HG02981 (cell line): ENCODE results near the gene ABHD5.
"Not testable (repeated sequence)": the region's sequence is repeated elsewhere in the genome, so short reads cannot be mapped to it uniquely, and the experiment has no call there.

Experiments
- ATAC-seq: cut with Tn5 transposase; IDR thresholded peaks from one replicate; pipeline ENCODE4 v1.9.1; 2021; ENCODE audit warnings: mild to moderate bottlenecking, moderate library complexity; ENCODE audit not compliant: unreplicated experiment

ABHD5 gene

DNA sequence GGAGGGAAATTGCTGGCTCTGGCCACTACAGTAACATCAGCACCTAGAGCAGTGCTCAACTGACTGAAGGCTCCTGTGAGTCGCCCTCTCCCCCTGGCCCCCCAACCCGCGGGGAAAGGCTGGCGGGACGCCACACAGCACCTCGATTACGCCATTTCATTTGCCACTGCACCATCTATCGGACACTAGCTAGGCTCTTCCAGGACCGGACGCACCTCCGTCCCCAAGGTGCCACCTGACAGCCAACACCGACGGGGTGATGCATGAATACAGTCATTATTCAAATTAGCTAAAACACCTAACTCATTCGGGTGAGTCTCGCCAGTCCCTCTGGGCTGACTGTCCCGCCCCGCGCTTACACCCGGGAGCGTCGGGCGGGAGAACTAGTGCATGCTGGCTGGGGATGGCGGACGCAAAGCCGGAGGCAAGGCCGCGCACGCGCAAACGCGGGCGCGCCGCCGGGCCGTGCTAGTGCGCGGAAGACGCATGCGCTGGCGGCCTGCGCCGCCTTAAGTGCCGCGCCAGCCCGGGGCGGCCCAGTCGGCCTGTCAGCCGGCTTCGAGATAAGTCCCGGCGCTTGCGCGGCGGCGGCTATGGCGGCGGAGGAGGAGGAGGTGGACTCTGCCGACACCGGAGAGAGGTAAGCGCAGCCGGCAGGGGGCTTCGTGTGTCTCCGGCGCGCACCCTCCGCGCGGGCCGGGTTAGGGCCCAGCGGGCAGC lies at the start of gene ABHD5:
Gene ABHD5 (plus strand): TSS at position 539 of the 720 bp plus-strand sequence. CDS start 55 bp downstream, at position 594.
- peak; percentile 83 for ATAC-seq

DNA sequence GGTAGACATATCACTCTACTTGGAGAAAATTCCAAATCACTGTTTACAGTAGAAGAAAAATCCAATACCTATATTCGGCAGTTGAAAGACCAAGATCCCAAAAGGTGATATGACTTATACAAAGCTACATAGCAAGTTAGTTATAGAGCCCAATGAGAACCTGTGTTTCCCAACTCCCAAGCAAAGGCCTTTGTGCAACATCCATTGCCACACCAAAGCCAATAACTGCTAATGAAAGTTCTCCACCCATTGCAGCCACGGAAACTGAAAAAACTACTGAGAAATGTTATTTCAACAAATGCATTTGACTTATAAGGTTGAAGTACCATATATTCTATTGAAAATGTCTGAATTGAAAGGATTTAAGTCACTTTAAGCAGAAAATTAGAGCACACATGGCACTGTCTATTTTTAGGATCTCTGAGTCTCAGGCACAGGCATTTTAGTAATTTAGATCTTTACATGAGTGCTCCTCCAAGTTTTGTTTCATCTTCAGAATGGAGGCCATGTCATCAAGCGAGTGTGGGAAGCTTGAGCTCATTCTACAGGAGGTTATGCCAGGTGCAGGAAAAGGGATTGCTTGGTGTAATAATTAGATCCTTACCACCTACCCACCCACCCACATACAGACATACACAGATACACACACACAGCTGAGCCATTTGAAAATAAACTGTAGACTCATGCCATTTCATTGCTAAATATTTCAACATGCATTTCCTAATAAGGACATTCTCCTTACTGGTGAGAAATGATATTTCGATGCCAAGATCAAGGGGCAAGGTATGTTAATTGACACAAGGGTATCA lies 49.2 kb upstream of the ABHD5 start:
- no peak for ATAC-seq

DNA sequence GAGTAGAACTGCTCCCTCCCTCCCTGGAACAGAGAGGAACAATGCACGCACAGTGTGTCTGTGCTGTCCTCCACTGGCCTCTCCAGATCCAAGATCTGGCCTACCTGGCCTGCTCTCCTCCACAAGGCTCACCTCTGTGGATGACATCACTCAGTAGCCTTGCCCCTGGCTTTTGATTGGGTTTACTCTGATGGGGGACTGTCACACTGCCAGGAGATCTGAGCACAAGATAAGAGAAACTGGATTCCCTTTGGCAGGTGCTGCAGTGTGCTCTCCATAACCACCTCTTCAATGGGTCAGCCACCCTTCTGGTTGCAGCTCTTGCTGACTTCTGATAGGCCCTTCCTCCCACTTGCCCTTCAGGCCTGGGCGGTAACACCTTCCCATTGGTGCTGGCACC lies 46.3 kb upstream of the ABHD5 start:
- no peak for ATAC-seq

DNA sequence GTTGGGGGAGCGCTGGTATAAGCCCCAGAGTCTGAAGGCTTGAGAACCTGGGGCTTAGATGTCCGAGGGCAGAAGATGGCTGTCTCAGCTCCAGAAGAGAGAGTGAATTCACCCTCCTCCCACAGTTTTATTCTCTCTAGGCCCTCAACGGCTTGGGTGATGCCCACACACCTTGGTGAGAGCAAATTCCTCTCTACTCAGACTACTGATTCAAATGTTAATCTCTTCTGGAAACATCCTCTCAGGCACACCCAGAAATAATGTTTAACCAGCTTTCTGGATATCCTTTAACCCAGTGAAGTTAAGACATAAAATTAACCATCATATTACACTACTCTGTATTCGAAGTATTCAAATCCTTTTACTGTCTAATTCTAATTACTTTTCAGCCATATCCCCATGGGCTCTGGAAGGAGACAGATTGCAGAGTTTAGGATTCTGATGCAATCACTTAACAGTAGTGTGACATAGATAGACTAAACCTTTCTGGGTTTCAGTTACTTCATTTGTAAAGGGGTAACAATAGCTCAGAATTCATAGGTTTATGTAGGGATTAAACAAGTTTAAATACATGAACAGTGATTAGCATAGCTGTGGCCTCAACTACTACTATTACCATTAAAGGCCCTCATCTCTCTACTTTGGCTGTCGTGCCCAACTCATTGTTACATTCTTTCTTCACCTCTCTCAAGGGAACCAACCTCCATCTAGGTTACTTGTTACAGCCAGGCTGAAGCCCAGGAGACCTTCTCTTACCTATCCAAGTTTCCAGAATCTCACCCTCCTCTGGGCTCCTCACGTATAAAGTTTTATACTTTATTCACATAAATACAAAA lies 43.2 kb upstream of the ABHD5 start:
- ATAC-seq = no peak

DNA sequence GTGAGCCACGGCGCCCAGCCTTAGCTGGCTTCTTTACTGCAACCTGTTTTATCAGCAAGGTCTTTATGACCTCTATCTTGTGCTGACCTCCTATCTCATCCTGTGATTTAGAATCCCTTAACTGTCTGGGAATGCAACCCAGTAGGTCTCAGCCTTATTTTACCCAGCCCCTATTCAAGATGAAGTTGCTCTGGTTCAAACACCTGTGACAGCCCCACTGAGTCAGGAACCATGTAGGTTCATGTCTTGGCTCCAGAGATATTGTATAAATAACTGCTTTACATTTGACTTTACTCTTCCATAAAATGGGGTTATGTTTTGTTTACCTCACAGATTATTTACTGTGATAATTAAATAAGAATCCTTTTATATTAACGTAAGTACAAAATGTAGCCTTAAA lies 41.8 kb upstream of the ABHD5 start:
- ATAC-seq = no peak

DNA sequence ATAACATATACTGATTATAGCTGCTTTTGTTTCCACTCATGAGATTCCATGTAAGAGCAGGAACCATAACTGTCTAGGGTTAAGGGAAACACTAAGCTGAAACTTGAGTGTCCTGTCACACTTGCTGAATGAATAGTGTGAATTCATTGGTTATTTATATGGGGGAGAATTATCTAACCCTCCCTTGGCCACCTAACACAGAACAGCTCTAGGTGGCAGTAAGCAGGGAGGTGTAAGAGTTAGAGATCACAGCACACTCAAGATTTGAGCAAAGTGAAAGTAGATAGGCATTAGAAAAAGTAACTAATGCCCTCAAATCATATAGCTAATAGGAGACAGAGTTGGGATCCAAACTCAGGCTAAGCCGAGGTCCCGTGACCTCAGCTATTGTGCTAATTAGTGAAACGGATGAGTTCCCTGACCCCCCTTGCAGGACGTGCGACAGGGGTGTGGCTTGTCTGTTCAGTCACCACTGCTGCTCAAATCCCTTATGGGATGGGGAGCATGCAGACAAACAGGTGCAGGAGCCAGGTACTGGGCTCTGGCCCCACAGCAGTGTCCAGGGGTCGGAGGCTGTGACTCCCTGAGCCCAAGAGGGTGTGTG lies 41.3 kb upstream of the ABHD5 start:
- no peak for ATAC-seq

DNA sequence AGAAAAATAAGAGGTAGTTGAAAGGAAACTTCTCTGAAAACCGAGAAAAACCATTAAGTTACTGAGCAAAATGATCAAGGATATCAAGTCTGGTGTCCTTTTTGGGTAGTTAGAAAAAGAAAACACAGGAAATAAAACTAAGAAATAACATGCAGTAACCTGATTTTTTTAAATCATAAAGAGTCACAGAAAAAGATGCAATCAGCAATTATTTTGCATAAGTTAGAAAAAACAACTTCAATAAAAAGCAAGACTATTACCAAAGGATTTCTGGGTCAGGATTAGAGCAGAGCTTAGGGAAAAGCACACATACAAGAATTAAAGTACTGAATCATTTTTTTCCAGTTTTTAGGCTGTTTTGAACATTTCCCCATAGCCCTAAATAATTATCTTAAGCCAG lies 40.4 kb upstream of the ABHD5 start:
- ATAC-seq = no peak

DNA sequence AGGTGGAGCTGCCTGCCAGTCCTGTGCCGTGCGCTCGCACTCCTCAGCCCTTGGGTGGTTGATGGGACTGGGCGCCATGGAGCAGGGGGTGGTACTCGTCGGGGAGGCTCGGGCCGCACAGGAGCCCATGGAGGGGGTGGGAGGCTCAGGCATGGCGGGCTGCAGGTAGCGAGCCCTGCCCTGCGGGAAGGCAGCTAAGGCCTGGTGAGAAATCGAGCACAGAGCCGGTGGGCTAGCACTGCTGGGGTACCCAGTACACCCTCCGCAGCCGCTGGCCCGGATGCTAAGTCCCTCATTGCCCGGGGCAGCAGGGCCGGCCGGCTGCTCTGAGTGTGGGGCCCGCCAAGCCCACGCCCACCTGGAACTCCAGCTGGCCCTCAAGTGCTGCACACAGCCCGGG lies 34.3 kb upstream of the ABHD5 start:
- not testable (repeated sequence) for ATAC-seq

DNA sequence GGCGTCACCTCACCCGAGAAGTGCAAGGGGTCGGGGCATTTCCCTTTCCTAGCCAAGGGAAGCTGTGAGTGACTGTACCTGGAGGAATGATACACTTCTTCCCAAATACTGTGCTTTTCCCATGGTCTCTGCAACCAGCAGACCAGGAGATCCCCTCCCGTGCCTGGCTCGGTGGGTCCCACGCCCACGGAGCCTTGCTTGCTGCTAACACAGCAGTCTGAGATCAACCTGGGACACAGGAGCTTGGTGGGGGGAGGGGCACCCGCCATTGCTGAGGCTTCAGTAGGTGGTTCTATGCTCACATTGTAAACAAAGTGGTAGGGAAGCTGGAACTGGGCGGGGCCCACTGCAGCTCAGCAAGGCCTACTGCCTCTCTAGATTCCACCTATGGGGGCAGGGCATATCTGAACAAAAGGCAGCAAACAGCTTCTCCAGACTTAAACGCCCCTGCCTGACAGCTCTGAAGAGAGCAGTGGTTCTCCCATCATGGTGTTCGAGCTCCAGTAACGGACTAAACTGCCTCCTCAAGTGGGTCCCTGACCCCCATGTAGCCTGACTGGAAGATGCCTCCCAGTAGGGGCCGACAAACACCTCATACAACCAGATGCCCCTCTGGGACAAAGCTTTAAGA lies 31.4 kb upstream of the ABHD5 start:
- ATAC-seq = no peak

DNA sequence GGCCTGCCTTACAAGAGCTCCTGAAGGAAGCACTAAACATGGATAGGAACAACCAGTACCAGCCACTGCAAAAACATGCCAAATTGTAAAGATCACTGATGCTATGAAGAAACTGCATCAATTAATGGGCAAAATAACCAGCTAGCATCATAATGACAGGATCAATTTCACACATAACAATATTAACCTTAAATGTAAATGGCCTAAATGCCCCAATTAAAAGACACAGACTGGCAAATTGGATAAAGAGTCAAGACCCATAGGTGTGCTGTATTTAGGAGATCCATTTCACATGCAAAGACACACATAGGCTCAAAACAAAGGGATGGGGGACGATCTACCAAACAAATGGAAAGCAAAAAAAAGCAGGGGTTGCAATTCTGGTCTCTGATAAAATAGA lies 29.4 kb upstream of the ABHD5 start:
- ATAC-seq = not testable (repeated sequence)

DNA sequence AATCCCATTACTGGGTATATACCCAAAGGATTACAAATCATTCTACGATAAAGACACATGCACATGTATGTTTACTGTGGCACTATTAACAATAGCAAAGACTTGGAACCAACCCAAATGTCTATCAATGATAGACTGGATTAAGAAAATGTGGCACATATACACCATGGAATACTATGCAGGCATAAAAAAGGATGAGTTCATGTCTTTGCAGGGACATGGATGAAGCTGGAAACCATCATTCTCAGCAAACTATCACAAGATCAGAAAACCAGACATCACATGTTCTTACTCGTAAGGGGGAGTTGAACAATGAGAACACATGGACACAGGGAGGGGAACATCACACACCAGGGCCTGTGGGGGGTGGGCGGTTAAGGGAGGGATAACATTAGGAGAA lies 25.7 kb upstream of the ABHD5 start:
- not testable (repeated sequence) for ATAC-seq

DNA sequence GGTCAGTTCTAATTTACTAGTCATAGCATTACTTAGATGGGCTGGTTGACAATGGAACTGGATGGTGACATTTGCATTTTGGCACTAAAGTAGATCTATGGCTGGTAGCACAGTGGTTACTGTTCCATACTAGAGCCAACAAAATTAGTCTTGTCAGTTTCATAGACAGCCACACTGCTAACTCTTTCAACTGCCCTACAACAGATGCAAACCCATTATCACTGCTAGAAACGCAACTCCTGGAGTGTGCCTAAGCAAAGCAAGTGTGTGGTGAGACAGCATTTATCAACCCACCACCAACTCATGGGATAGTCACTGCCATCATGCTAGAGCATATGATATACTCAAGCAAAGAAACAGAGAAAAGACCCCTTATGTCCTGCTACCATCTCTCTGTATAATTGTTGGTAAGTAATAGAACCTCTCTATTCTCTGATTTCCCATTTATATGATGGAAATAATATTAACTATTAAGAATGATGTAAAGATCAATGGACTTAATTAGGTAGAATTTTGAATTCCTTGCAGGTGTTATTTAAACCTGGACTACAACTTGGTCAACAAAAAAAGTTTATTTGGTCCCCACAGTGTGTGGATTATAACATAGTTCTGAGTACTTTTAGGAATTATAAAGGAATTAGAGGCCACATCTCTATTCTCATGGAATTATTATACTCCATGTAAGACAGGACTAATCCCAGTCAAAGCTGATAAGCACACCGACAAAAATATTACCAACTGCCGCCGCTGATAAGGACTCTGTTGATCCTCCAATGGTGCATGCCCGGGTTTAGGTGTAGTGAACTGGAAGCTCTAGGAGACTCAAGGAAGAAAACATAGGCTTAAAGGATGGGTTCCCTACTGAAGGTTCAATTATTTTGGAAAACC lies 19.9 kb upstream of the ABHD5 start:
- no peak for ATAC-seq

DNA sequence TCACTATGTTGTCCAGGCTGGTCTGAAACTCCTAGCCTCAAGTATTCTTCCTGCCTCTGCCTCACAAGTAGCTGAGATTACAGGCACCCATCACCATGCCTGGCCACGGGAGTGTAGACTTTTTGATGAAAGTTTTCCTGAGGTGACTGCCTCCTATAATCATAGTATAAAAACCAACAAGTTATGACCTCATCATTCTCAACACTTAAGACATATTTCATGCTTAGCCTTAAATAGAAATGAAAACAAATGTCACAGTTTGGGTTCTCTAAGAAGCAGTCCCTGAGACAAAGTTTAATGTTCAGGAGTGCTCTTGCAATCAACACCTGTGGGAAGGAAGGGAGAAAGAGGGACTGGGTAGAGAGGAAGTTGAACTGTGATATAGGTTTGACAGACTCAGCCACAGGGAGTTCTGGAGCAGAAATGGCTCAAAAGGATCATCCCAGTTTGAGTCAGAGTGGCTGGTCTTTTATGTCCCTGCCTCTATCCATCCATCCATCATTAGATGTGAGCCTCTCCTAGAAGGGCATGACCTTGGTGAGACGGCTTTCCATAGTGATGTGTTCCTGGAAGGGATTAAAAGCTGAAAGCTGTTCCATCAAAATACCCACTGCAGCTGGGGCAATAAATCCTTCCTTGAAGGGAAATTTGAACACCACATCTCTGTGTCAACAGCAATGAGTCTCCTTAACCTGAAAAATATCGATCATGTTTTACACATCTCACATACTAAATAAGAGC lies 16.2 kb upstream of the ABHD5 start:
- no peak for ATAC-seq

DNA sequence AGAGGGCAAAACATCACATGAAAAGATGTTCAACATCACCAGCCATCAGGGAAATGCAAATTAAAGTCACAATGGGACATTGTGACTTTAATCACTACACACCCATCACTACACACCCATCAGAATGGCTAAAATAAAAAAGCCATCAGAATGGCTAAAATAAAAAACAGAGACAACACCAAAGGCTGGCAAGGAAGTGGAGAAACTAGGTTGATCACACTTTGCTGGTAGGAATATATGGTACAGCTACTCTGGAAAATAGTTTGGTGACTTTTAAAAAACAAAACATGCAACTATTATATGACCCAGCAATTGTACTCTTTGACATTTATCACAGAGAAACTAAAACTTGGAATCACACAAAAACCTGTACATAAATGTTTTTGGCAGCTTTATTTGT lies 15.1 kb upstream of the ABHD5 start:
- no peak for ATAC-seq

DNA sequence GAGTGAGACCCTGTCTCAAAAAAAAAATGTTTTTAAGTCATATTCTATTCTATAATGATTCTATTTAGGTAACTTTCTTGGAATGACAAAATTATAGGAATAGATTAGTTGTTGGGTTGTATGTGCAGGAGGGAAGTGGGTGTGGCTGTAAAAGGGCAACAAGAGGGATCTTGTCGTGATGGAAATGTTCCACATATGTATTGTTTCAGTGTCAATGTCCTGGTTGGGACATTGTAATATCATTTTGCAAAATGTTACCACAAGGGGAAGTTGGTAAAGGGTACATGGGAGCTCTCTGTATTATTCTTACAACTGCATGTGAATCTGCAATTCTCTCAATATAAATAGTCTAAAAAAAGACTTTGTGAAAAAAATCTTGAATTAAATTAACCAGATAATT lies 14.3 kb upstream of the ABHD5 start:
- ATAC-seq = no peak

DNA sequence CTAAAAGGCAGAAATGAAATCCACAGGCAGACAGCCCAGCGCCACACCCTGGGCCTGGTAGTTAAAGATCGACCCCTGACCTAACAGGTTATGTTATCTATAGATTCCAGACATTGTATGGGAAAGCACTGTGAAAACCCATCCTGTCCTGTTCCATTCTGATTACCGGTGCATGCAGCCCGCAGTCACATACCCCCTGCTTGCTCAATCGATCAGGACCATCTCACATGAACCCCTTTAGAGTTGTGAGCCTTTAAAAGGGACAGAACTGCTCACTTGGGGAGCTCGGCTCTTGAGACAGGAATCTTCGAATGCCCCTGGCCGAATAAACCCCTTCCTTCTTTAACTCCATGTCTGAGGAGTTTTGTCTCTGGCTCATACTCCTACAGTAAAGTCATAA lies 12.4 kb upstream of the ABHD5 start:
- ATAC-seq = not testable (repeated sequence)

DNA sequence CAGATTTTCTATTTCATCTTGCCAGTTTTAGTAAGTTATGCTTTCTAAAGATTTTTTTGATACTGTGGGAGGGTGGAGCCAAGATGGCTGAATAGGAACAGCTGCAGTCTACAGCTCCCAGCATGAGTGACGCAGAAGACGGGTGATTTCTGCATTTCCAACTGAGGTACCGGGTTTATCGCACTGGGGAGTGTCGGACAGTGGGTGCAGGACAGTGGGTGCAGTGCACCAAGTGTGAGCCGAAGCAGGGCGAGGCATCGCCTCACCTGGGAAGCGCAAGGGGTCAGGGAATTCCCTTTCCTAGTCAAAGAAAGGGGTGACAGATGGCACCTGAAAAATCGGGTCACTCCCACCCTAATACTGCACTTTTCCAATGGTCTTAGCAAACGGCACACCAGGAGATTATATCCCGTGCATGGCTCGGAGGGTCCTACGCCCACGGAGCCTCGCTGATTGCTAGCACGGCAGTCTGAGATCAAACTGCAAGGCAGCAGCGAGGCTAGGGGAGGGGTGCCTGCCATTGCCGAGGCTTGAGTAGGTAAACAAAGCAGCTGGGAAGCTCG lies 11.8 kb upstream of the ABHD5 start:
- not testable (repeated sequence) for ATAC-seq

DNA sequence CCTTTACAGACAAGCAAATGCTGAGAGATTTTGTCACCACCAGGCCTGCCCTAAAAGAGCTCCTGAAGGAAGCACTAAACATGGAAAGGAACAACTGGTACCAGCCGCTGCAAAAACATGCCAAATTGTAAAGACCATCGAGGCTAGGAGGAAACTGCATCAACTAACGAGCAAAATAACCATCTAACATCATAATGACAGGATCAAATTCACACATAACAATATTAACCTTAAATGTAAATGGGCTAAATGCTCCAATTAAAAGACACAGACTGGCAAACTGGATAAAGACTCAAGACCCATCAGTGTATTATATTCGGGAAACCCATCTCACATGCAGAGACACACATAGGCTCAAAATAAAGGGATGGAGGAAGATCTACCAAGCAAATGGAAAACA lies 9.9 kb upstream of the ABHD5 start:
- not testable (repeated sequence) for ATAC-seq

DNA sequence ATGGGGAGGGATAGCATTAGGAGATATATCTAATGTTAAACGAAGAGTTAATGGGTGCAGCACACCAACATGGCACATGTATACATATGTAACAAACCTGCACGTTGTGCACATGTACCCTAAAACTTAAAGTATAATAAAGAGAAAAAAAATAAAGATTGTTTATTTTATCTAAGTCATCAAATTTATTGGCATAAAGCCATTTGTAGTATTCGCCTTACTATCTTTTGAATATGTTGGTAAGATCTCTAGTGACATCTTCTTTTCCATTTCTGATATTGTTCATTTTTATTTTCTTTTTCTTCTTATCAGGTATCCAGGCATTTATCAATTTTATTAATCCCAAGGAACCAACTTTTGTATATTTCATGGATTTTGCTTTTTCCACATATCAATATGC lies 5.8 kb upstream of the ABHD5 start:
- ATAC-seq = no peak
